Activated naive CD8-positive, alpha-beta T cell (primary cell): ENCODE results near the gene MED27.

Experiments used
- H3K27ac Mint-ChIP-seq: one replicate; pipeline ENCODE4 v1.8.0; 2021; ENCODE audit warnings: mixed read lengths
- H3K27me3 Mint-ChIP-seq: one replicate; pipeline ENCODE4 v1.8.0; 2021; ENCODE audit warnings: mixed read lengths
- H3K36me3 Mint-ChIP-seq: one replicate; pipeline ENCODE4 v1.8.0; 2021; ENCODE audit warnings: mixed read lengths
- H3K4me1 Mint-ChIP-seq: one replicate; pipeline ENCODE4 v1.8.0; 2021; ENCODE audit warnings: low read depth, mixed read lengths
- H3K4me3 Mint-ChIP-seq: one replicate; pipeline ENCODE4 v1.8.0; 2021; ENCODE audit warnings: mild to moderate bottlenecking, mixed read lengths
- H3K9me3 Mint-ChIP-seq: one replicate; pipeline ENCODE4 v1.8.0; 2021; ENCODE audit warnings: low read depth, mixed read lengths

Gene MED27, protein sequence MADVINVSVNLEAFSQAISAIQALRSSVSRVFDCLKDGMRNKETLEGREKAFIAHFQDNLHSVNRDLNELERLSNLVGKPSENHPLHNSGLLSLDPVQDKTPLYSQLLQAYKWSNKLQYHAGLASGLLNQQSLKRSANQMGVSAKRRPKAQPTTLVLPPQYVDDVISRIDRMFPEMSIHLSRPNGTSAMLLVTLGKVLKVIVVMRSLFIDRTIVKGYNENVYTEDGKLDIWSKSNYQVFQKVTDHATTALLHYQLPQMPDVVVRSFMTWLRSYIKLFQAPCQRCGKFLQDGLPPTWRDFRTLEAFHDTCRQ

DNA sequence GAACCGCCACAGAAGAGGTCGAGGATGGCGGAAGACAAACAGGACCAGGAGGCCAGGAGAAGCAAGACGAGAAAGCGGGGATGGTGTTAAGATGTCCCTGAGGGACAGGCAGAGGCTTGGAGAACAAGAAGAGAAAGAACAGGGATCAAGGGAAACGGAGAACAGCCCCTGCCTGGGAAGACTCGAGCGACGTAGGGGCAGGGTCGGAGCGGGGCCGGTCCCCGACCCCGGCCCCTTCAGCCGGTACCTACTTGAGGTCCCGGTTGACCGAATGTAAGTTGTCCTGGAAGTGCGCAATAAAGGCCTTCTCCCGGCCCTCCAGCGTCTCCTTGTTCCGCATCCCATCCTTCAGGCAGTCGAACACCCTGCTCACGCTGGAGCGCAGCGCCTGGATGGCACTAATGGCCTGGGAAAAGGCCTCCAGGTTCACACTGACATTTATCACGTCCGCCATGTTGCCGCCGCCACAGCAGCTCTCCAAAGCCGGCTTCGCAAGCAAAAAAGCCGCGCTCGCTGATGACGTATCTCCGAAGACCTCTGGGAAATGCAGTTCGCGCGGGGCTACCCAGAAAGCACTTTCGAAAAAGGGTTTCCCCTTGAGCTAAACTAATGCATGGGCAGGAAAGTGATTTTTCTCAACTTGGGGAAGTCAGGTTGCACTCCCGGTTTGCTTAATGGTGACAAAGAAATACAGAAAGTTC lies at the start of gene MED27:
Gene MED27 (minus strand): TSS at position 477 of the 701 bp plus-strand sequence. CDS start 23 bp downstream, at position 454.
- Mint-ChIP-seq H3K27ac (peak within 1 kb of the TSS; percentile 91), H3K36me3 (peaks cover 7% of the 10 kb centered on the region), H3K27me3 (no peaks in the 10 kb centered on the region), H3K9me3 (no peaks in the 10 kb centered on the region), H3K4me1 (peaks cover 49% of the 10 kb centered on the region), H3K4me3 (peak within 1 kb of the TSS; percentile 97)

DNA sequence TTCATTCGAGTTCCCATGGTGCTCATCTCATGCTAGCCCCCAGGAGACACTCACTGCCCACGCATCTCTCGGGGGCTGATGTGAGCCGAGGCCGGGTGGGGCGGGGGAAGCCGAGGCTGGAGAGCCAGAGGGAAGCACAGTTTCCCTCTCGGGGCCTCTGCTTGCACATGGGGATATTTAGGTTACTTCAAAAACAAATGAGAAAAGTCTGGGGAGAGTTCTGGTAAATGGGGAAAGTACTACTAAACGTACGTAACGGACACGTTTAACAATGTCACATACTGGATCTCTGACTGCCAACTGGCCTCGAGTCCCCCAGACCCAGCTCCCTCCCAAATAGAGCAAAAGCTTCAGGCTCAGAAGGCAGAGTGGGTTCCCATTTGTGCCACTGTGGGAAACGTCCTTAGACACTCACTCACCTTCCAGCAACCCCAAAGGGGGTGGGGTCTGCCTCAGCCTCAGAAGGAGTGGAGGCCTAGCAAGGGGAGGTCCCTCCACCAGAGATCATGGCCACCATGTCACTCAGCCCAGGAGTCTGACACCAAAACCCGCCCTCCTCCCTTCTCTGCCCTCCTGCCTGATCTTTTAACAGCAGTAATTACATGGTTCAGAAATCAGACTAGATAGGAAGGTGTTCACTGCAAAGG lies 48.3 kb upstream of the MED27 start:
- H3K4me1 Mint-ChIP-seq, result peaks cover 11% of the 10 kb centered on the region
- no peaks in the 10 kb centered on the region for H3K9me3 Mint-ChIP-seq
- H3K36me3 Mint-ChIP-seq, result no peaks in the 10 kb centered on the region
- no peak overlapping the region for H3K4me3 Mint-ChIP-seq
- H3K27me3 Mint-ChIP-seq, result peaks cover 28% of the 10 kb centered on the region
- no peak overlapping the region for H3K27ac Mint-ChIP-seq

DNA sequence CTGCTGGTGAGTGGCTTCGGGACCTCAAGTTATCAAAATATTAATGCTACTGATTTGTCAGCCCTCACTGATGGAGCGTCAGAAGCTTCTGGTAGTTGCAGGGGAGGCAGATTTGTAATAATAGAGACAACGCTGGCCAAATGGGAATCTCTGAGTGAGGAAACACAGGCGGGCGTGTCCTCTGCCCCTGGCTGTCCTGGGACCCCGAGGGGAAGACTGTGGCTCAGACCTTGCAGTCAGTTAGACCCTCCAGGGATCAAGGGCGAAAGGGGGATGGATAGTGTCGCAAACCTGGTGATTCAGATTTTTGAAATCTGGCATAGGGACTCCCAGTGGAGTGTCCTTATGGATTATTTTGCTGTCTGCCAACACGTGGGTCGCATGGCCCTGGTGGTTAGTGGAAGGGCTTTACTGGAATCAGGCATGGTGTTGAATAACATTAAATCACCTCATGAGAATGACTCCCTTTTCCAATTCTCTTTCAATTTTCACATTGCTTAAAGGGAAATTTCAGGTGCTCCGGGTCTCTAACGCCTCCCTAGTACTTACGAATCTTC lies 47.1 kb upstream of the MED27 start:
- Mint-ChIP-seq H3K4me1 (peaks cover 11% of the 10 kb centered on the region), H3K9me3 (no peaks in the 10 kb centered on the region), H3K27ac (no peak overlapping the region), H3K36me3 (no peaks in the 10 kb centered on the region), H3K4me3 (peak overlapping the region; percentile 56), H3K27me3 (peaks cover 34% of the 10 kb centered on the region)

DNA sequence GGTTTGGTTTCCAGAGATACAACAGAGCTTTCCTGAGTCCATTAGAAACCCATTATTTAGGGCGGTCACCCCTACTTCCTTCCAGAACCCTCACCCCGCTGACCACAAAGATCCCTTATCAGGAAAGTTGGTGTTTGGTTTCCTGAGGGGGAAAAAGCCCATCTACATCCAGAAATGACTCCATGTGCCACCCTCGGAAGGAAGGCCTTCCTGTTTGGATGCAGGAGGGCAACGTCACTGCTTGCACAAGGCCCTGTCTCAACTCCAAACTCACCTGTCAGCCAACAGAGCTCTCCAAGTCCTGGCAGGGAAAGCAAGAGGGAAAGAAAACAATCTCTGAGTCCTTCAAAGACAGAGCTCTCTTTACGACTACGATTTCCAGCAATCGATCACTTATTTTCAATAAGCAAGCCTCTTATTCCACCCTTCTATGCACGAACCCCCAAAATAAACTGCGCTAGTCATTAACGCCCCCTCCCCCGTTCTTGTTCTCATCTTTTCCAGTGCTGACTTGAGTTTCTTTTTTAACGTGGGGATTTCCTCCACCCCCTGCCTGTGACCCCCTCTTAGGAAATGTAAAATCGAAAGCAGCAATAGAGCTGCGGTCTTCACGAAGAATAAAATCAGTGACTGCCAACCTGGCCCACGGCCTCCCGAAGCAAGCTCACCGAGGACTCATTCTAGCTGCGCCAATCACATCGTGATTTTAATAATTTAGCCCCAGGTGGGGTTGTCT lies 46.4 kb upstream of the MED27 start:
- Mint-ChIP-seq H3K27ac (peak overlapping the region; percentile 29), H3K4me1 (peaks cover 11% of the 10 kb centered on the region), H3K4me3 (peak overlapping the region; percentile 56), H3K36me3 (no peaks in the 10 kb centered on the region), H3K27me3 (peaks cover 38% of the 10 kb centered on the region), H3K9me3 (no peaks in the 10 kb centered on the region)

DNA sequence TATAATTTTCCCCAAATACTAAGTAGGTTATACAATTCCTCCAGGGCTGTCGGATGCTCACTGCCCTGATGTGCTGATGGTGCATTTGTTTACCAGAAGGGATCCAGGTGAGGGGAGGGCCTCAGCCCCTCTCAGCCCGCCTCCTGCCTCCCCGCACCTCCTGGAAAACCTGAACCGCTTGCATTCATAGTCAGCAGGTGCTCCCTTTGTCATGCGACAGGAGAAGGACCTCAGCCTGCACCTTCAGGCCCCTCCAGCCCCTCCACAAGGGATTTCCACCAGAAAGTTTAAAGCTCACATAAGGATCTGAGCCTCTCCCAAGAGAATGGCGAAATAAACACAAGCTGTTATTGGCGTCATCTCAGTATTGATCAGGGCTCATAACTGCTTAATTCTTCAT lies 45.7 kb upstream of the MED27 start:
- no peaks in the 10 kb centered on the region for H3K36me3 Mint-ChIP-seq
- peaks cover 11% of the 10 kb centered on the region for H3K4me1 Mint-ChIP-seq
- H3K27me3 Mint-ChIP-seq, result peaks cover 39% of the 10 kb centered on the region
- no peak overlapping the region for H3K4me3 Mint-ChIP-seq
- no peak overlapping the region for H3K27ac Mint-ChIP-seq
- H3K9me3 Mint-ChIP-seq, result no peaks in the 10 kb centered on the region

DNA sequence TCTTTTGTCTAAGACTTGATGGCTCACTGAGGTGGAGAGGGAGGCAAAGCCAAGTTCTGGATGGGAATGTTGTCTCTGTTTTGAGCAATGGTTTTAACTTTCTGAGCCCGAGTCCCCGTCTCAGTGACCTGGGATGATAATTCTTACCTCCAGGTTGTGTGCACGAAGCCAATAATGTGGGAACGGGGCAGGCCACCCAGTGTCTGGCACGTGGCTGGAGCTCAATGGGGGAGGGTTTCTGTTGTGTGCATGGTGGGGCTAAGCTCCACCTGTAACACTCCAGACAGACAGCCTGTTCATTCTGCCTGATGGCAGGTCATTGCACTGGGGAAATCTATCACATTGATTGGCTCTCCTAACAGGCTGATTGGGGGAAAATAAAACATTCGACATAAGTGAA lies 45.1 kb upstream of the MED27 start:
- Mint-ChIP-seq H3K4me3 (no peak overlapping the region), H3K9me3 (no peaks in the 10 kb centered on the region), H3K4me1 (peaks cover 11% of the 10 kb centered on the region), H3K36me3 (no peaks in the 10 kb centered on the region), H3K27me3 (peaks cover 39% of the 10 kb centered on the region), H3K27ac (no peak overlapping the region)

DNA sequence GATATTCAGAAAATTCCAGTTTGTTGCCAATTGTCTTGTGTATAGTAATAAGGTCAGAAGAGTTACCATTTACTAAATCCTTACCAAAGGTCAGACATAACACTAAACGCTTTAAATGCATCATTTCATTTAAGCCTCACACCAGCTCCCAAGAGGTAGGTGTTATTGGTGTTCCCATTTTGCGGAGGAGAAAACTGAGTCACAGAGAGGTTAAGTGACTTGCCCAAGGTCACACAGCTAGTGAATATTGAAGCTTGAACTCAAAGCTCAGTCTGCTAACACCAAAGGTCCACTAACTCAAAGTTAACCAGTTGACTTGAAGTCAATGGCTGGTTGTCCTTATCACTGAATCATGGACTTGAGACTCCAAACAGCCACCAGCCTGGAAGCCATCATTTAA lies 41.4 kb upstream of the MED27 start:
- no peak overlapping the region for H3K27ac Mint-ChIP-seq
- no peaks in the 10 kb centered on the region for H3K36me3 Mint-ChIP-seq
- H3K27me3 Mint-ChIP-seq, result peaks cover 35% of the 10 kb centered on the region
- no peak overlapping the region for H3K4me3 Mint-ChIP-seq
- no peaks in the 10 kb centered on the region for H3K9me3 Mint-ChIP-seq
- peaks cover 4% of the 10 kb centered on the region for H3K4me1 Mint-ChIP-seq

DNA sequence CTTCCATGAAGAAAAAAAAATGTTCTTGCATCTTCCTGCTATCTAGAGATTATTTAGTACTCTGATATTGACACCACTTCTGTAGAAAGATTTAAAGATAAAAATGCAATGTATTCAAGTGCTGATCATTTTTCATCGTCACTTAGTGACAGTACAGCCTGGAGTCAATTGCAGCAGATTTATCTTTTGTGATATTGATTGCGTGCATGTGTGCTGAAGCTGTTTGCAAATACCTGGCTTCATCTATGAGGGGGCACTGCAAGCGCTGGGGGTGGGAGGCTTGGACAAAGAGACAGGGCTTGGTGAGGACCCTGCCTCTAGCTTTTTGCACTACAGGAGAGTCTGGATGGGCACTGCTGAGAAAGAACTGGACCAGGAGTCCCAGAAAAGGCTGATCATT lies 38.0 kb upstream of the MED27 start:
- no peaks in the 10 kb centered on the region for H3K36me3 Mint-ChIP-seq
- H3K9me3 Mint-ChIP-seq, result peaks cover 7% of the 10 kb centered on the region
- H3K27ac Mint-ChIP-seq, result no peak overlapping the region
- H3K4me1 Mint-ChIP-seq, result no peaks in the 10 kb centered on the region
- H3K27me3 Mint-ChIP-seq, result peaks cover 27% of the 10 kb centered on the region
- no peak overlapping the region for H3K4me3 Mint-ChIP-seq

DNA sequence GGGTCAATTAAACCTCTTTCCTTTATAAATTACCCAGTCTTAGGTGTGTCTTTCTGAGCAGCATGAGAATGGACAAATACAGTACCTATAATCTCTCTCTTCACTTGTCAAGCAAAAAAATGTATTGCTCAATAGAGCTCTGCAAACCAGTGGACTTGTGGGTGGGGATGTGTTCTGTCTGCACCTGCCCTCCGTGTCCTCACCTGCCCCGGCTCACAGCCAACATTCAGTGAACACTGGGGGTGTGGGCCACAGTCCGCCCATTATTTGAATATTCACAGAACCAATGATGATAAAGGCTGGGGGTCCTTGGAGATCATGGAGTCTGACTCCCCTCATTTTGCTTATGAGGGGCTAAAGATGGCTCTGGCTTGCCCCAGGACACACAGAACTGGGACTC lies 36.9 kb upstream of the MED27 start:
- H3K9me3 Mint-ChIP-seq, result peaks cover 7% of the 10 kb centered on the region
- peaks cover 28% of the 10 kb centered on the region for H3K27me3 Mint-ChIP-seq

DNA sequence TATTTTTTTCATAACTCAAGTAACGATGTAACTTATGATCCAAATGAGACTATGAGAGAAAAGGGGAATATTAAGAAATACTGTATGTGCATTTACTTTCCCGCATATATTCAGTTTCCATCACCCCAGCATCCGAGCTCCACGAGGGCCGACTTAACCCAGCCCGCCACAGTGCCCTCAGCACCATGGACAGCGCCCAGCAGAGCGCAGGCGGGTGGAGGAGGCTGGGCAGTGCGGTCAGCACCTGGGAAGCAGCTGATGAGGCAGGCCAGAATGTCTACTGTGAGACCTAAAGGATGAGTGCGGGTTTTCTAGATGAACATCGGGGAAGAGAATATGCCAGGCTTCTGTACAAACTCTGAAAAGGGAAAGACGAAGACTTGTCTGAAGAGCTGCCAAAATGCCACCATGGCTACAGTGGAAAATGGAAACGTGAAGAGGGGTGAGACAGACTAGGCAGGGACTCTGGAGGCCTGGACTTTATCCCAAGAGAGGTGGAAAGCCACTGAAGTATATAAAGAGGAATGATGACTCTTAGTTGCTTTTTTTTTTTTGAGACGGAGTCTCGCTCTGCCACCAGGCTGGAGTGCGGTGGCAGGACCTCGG lies 34.5 kb upstream of the MED27 start:
- H3K27ac Mint-ChIP-seq, result no peak overlapping the region
- no peak overlapping the region for H3K4me3 Mint-ChIP-seq
- H3K27me3 Mint-ChIP-seq, result peaks cover 28% of the 10 kb centered on the region
- H3K9me3 Mint-ChIP-seq, result peaks cover 7% of the 10 kb centered on the region
- no peaks in the 10 kb centered on the region for H3K4me1 Mint-ChIP-seq
- no peaks in the 10 kb centered on the region for H3K36me3 Mint-ChIP-seq

More for the DNA sequence above, 36.9 kb upstream of the MED27 start:
- H3K36me3 Mint-ChIP-seq, result no peaks in the 10 kb centered on the region
- H3K27ac Mint-ChIP-seq, result no peak overlapping the region
- H3K4me3 Mint-ChIP-seq, result no peak overlapping the region
- H3K4me1 Mint-ChIP-seq, result no peaks in the 10 kb centered on the region

DNA sequence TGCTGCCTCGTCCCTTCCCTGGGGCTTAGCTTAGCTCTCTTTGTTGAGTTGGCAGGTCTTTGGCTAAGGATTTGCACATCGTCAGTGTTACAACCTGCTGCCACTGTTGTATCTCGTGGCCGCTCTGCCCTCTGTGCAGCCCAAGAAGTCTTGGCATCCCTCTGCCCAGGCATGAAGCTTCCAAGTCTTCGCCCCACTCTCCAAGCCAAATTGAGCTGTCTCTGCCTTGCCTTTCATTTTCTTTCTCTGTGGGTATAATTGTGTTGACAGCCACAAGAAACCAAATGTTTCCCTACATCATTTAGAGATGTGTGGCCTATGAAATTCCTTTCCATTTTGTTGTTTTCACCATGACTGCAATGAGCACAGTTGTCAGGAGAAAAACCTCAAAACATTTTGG lies 29.6 kb upstream of the MED27 start:
- Mint-ChIP-seq H3K36me3 (no peaks in the 10 kb centered on the region), H3K27ac (no peak overlapping the region), H3K9me3 (peaks cover 6% of the 10 kb centered on the region), H3K4me3 (no peak overlapping the region), H3K27me3 (peaks cover 26% of the 10 kb centered on the region), H3K4me1 (no peaks in the 10 kb centered on the region)

DNA sequence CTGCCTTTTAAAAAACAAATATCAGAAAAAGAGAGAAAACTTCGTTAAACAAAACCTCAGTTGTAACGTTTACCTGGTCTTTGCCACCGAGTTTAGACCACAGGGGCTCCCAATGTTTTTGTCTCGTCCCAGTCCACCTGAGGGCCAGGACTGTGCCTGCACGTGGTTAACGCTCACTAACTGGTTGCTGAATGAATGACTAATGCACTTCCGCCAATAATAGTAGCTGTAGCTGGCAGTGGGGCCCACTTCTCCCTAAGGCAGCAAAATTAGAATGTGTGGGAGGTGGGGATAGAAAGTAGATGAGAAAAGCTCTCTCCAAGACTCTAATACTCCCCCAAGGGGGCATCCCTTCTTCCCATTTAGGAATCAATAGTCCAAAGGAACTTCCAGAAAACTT lies 29.1 kb upstream of the MED27 start:
- no peak overlapping the region for H3K27ac Mint-ChIP-seq
- no peaks in the 10 kb centered on the region for H3K36me3 Mint-ChIP-seq
- no peak overlapping the region for H3K4me3 Mint-ChIP-seq
- H3K4me1 Mint-ChIP-seq, result no peaks in the 10 kb centered on the region
- peaks cover 22% of the 10 kb centered on the region for H3K27me3 Mint-ChIP-seq
- H3K9me3 Mint-ChIP-seq, result peaks cover under 1% of the 10 kb centered on the region

DNA sequence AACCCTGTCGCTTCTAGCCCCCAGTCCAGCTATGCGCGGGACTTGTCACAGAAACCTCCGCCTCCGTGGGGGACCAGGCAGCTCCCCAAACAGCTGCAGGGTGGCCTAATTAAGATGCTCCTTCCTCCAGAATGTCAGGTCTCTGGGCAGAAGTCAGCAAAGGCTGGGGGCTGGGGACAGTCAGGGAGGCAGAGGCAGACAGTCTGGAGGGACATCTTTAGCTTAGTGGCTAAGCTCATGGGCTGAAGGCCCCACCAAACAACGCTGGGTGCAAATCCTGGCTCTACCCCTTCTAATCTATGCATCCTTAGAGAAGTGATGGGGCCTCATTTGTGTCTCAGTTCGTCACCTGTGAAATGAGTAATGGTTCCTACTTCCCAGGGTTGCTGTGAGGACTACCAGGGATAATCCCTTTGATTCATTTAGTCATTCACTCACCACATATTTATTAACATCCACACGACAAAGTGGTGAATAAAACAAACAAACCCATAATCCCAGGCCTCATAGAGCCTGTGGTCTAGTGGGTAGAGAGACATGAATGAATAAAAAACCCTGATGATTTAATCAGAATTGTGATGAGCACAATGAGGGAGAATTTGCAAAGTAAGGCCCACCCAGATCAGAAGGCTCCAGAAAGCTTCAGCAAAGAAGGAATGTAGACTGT lies 20.2 kb upstream of the MED27 start:
- no peak overlapping the region for H3K27ac Mint-ChIP-seq
- no peaks in the 10 kb centered on the region for H3K4me1 Mint-ChIP-seq
- peaks cover 24% of the 10 kb centered on the region for H3K27me3 Mint-ChIP-seq
- H3K36me3 Mint-ChIP-seq, result no peaks in the 10 kb centered on the region
- H3K9me3 Mint-ChIP-seq, result no peaks in the 10 kb centered on the region
- H3K4me3 Mint-ChIP-seq, result no peak overlapping the region

DNA sequence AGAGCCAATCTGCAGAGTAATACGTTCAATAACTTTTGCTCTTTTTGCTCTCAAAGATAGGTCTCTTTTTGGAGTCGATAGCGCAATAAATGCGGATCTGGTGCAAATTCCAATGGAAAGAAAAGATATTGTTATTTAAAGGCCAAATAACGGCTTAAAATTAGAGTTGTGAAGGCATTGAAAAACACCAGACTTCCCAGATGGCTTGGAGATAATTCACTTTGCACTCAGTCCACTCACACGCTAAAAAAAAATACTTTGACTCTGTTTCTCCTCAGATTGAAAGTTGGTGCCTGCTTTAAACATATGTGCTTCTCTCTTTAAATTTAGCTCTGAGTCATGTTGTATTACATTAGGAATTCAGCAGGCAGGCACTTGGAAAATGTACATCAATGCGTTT lies 19.5 kb upstream of the MED27 start:
- Mint-ChIP-seq H3K27ac (no peak overlapping the region), H3K27me3 (peaks cover 29% of the 10 kb centered on the region), H3K4me1 (no peaks in the 10 kb centered on the region), H3K4me3 (no peak overlapping the region), H3K36me3 (no peaks in the 10 kb centered on the region), H3K9me3 (no peaks in the 10 kb centered on the region)
